HepG2 (cell line): ENCODE measurements around the gene KRT10. TPM values are rescaled to one million over a fixed set of nuclear protein-coding genes. Genes with fewer than 3 reads are reported as not detected.

ENCODE experiments used
- AKAP8 ChIP-seq: sonication (generic); formaldehyde crosslinking; IDR thresholded peaks from 2 replicates; pipeline ENCODE4 v1.5.1; 2020; ENCODE audit warnings: mild to moderate bottlenecking, missing genetic modification reagents
- CBFB ChIP-seq: sonication (generic); formaldehyde crosslinking; IDR thresholded peaks from 2 replicates; pipeline ENCODE4 v1.4.0; 2020; ENCODE audit warnings: missing genetic modification reagents
- CEBPZ ChIP-seq: IDR thresholded peaks from 2 replicates; pipeline ENCODE4 v1.6.1; 2012; ENCODE audit warnings: low read length, improper control_type of control experiment
- ESRRA ChIP-seq: sonication (generic); formaldehyde crosslinking; IDR thresholded peaks from 2 replicates; pipeline ENCODE4 v1.5.1; 2020; ENCODE audit warnings: mild to moderate bottlenecking, low read depth, missing genetic modification reagents
- HMG20B ChIP-seq: conservative IDR thresholded peaks from 2 replicates; pipeline ENCODE4 v1.6.1; 2016; ENCODE audit warnings: missing genetic modification reagents, missing compliant biosample characterization
- MXD1 ChIP-seq: sonication (generic); formaldehyde crosslinking; IDR thresholded peaks from 2 replicates; pipeline ENCODE4 v1.4.0; 2020; ENCODE audit warnings: mild to moderate bottlenecking, missing genetic modification reagents
- ZFX ChIP-seq: sonication (generic); formaldehyde crosslinking; IDR thresholded peaks from 2 replicates; pipeline ENCODE4 v1.4.0; 2020; ENCODE audit warnings: mild to moderate bottlenecking, low read depth, missing genetic modification reagents, moderate library complexity
- ZNF354B ChIP-seq: sonication (generic); formaldehyde crosslinking; IDR thresholded peaks from 2 replicates; pipeline ENCODE4 v1.8.0; 2022; ENCODE audit warnings: mild to moderate bottlenecking, missing genetic modification reagents
- ZNF552 ChIP-seq: sonication (generic); formaldehyde crosslinking; IDR thresholded peaks from 2 replicates; pipeline ENCODE4 v1.9.0; 2022; ENCODE audit warnings: missing genetic modification reagents, mild to moderate bottlenecking, borderline replicate concordance
- ZNF687 ChIP-seq: sonication (generic); formaldehyde crosslinking; IDR thresholded peaks from 2 replicates; pipeline ENCODE4 v1.5.1; 2020; ENCODE audit warnings: mild to moderate bottlenecking, missing genetic modification reagents, moderate library complexity
- ZUFSP ChIP-seq: sonication (generic); formaldehyde crosslinking; IDR thresholded peaks from 2 replicates; pipeline ENCODE4 v1.9.0; 2021; ENCODE audit warnings: missing genetic modification reagents, mild to moderate bottlenecking, borderline replicate concordance
- polyA plus RNA-seq, 8 experiments: library from polyadenylated mRNA; depleted of rRNA in 3 of 8; stranded (reverse) in 7 of 8; unstranded in 1 of 8; fragments of >200 nt; fragmentation: Illumina TruSeq in 4 of 8; extraction: Trizol in 4 of 8; gene quantifications; 2 replicates each; pipeline versions ENCODE4 v1.2.1 to v1.2.3, GENCODE V29; 2011 to 2016; ENCODE audit warnings: low read depth in 4 of 8, missing spikeins in 1 of 8, mixed read lengths in 1 of 8; ENCODE audit not compliant: insufficient read depth in 1 of 8
- total RNA-seq, 5 experiments: library from RNA; depleted of rRNA; stranded (reverse); fragments of >200 nt; fragmentation: Illumina TruSeq; extraction: Trizol; gene quantifications; 2 replicates each; pipeline ENCODE4 v1.2.3, GENCODE V29; 2016; ENCODE audit warnings: low read depth in 1 of 5
- TF ChIP-seq, protein P1 (sequence below): sonication (generic); formaldehyde crosslinking; IDR thresholded peaks from 2 replicates; pipeline ENCODE4 v1.5.0; 2020; ENCODE audit warnings: missing genetic modification reagents, mild to moderate bottlenecking, borderline replicate concordance
- TF ChIP-seq, protein P2 (sequence below): sonication (generic); formaldehyde crosslinking; conservative IDR thresholded peaks from 2 replicates; pipeline ENCODE4 v1.4.0; 2020; ENCODE audit warnings: missing genetic modification reagents

Gene KRT10
- total and polyA plus RNA-seq, 2 of the 13 experiments (the other 11 are each of a cell fraction or from before 2014, with no cell fraction given), result 25.1 to 27.5 TPM

- TF ChIP-seq ZNF687 (CRISPR knock-in tag) (peak; percentile 58), AKAP8 (no peak), CBFB (no peak), ZFX (CRISPR knock-in tag) (peak; percentile 58; the same call in 1 of the 2 replicates), ZUFSP (CRISPR knock-in tag) (no peak), CEBPZ (no peak), ZNF552 (CRISPR knock-in tag) (no peak), MXD1 (CRISPR knock-in tag) (0 out of 2 replicates have a peak, but pooled peaks have one; percentile 29), ZNF354B (CRISPR knock-in tag) (no peak), ESRRA (CRISPR knock-in tag) (0 out of 2 replicates have a peak, but pooled peaks have one; percentile 47), HMG20B (CRISPR knock-in tag) (no peak)
- TF ChIP-seq, protein P1, sequence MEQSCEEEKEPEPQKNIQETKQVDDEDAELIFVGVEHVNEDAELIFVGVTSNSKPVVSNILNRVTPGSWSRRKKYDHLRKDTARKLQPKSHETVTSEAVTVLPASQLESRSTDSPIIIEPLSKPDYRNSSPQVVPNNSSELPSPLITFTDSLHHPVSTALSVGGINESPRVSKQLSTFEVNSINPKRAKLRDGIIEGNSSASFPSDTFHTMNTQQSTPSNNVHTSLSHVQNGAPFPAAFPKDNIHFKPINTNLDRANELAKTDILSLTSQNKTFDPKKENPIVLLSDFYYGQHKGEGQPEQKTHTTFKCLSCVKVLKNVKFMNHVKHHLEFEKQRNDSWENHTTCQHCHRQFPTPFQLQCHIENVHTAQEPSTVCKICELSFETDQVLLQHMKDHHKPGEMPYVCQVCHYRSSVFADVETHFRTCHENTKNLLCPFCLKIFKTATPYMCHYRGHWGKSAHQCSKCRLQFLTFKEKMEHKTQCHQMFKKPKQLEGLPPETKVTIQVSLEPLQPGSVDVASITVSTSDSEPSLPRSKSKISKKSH, result no peak
- TF ChIP-seq, protein P2, sequence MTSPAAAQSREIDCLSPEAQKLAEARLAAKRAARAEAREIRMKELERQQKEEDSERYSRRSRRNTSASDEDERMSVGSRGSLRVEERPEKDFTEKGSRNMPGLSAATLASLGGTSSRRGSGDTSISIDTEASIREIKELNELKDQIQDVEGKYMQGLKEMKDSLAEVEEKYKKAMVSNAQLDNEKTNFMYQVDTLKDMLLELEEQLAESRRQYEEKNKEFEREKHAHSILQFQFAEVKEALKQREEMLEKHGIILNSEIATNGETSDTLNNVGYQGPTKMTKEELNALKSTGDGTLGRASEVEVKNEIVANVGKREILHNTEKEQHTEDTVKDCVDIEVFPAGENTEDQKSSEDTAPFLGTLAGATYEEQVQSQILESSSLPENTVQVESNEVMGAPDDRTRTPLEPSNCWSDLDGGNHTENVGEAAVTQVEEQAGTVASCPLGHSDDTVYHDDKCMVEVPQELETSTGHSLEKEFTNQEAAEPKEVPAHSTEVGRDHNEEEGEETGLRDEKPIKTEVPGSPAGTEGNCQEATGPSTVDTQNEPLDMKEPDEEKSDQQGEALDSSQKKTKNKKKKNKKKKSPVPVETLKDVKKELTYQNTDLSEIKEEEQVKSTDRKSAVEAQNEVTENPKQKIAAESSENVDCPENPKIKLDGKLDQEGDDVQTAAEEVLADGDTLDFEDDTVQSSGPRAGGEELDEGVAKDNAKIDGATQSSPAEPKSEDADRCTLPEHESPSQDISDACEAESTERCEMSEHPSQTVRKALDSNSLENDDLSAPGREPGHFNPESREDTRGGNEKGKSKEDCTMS, result no peak
Observed at GRCh38 chr17:40862985-40863733, 40.7 kb upstream of the KRT10 start (continued).
